HG03097 (cell line): ENCODE measurements around the gene COL9A3.

Experiments used
- ATAC-seq: cut with Tn5 transposase; IDR thresholded peaks from one replicate; pipeline ENCODE4 v1.9.1; 2021; ENCODE audit not compliant: unreplicated experiment, low FRiP score

The COL9A3 gene

DNA sequence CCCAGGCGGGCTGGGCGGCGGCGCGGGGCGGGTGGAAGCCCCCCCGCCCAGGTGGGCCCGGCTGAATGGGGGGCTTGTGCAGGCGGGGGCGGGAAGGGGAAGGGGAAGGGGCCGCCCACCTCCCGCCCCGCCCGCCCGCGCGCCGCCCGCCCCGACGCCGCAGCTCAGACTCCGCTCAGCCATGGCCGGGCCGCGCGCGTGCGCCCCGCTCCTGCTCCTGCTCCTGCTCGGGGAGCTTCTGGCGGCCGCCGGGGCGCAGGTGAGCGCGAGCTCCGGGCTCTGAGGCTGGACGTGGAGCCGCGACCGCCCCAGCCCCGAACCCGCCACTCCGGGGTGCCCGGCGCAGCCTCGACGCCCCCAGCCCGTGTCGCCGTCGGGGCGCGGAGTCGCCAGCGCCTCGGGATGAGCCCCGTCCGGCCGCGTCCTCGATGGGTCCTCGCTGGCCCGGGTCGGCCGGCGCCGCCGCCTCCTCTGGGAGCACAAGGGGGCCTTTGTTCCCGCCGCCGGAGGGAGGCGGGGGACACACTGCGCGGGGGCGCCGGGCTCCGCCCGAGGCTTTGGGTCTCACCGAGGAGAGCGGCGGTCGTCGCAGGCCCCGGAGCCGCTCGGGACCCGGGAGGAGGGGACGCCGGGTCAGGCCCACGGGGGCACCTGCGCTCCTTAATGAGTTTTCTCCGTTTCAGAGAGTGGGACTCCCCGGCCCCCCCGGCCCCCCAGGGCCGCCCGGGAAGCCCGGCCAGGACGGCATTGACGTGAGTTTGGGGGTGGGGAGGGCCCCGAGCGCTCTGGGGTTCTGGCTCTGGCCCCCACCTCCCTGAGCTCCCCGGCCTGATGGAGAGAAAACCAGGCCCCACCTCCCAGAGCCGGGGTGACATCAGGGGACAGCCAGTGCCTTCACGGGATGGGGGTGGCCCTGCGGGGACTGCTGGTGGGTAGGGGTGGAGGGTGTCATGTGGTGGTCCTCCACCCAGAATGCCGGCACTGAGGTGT is at the start of gene COL9A3:
COL9A3 (plus strand) TSS at position 167 of the 990 bp plus-strand sequence; CDS start at position 182, 15 bp downstream.
- no peak for ATAC-seq

DNA sequence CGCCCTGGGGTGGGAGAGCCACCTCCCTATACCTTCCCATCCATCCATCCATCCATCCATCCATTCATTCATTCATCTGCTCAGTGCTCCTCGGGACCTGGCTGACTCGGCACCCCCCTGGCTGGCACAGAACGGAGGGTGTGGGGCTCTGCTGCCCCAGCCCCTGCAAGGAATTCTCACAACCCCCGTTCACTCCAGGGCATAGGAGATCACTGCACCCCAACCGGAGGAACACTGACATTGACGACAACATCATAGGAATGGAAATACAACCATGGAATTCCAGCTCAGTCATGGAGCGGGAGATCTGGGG is 48.7 kb upstream of the COL9A3 start:
- no peak for ATAC-seq

DNA sequence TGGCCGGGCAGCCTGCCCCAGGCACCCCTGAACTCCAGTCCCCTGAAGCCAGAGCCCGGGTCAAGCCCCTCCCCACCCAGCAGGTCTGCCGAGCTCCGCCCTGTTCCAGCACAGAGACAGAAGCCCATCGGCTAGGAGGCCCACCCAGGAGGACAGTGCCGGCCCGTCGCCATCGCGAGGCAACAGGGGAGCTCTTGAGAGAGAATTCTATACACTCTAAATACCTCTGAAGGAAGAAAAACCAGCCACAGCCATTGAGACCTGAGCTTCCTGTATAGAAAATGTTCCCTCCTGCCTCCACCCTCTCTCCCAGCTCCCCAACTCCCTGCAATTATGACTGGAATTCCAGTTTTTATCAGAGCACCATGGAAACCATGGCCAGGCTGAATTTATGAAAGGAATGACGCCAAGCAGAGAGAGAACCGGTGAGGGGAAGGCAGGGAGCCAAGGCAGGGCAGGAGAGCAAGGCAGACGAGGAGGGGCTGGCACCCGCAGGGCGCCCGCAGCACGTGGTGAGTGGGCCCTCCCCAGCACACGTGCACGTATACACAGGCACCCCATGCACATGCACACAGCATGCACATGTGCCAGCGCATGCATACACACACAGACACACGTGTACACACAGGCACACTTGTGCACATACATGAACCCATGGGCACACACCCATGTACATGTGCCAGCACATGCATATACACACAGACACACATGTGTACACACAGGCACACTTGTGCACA is 48.1 kb upstream of the COL9A3 start:
- ATAC-seq = no peak

DNA sequence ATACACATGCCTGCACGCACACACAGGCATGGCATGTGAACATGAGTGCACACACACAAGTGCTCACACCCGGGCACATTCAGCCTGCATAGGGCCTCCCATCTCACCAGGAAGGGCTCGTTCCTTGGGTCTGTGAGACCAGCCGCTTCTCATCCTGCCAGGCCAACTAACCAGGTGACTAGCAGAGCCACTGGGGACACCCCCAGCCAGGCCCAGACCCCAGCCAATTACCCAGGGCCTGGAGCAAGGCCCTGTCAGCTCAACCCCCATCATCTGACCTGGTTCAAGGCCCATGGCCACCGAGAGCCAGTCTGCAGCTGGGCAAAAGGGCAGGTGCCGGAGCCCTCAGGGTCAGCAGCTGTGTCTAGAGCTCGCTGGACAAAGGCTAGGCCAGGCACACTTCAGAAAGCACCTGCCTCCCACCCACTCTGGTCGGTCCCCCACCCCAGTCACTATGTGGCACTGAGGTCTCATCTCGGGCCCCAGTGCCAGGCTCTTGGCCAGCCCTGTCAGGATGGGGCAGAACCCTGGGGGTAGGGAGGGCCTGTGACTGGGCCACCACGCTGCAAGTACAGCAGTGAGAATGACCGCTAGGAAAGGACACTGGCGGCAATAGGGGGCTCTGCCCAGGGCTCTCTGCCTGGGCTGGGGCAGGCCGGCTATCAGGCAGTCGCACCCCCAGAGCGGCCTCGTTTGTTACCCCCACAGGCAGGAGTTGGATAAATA is 47.3 kb upstream of the COL9A3 start:
- ATAC-seq = no peak

DNA sequence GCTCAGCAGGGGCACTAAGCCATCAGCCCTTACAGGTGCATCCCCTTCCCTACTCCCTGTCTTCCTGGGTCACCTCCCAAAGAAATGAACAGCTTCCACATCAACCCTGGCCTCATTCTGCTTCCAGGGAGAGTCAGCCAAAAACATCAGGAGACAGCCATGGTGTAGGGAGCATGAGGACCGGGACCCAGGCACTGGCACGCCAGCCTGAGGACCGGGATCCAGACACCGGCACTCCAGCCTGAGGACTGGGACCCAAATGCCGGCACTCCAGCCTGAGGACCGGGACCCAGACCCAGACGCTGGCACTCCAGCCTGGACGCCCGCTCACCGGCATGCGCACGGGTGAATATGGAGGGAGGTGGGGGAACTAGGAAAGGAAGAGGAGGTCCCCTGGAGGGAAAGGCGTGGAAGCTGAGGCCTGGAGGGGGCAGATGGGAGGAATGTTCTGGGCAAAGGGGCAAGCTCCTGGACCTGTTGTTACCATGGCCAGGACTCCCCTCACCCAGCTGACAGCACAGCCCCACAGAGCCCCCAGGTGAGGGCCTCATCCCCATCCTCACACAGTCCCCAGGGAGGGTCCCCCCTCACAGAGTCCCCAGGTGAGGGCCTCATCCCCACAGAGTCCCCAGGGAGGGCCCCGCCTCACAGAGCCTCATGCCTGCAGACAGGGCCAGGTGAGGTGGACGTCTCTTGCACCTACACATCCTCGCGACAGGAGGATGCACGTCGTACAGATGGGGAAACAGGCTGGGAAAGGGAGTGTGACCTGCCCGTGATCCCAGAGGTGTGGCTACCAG is 46.5 kb upstream of the COL9A3 start:
- no peak for ATAC-seq

DNA sequence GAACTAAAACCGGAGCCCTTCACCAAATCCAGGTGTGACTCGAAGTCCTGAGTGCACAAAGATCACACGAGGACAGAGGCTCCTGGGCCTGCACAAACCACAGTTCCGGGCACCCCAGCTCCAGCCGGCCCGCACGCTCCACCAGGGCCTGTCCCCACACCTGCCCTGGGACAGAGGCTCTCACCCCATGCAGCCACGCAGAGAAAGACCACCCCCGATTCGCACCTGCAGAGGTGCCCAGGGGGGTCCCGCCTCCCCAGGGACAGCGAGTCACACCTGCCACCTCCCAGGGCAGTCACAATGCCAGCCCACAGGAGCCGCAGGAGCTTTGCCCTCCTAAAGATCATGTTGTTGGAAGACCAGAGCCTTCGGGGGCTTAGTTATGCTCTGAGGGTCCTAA is 45.9 kb upstream of the COL9A3 start:
- ATAC-seq = no peak

DNA sequence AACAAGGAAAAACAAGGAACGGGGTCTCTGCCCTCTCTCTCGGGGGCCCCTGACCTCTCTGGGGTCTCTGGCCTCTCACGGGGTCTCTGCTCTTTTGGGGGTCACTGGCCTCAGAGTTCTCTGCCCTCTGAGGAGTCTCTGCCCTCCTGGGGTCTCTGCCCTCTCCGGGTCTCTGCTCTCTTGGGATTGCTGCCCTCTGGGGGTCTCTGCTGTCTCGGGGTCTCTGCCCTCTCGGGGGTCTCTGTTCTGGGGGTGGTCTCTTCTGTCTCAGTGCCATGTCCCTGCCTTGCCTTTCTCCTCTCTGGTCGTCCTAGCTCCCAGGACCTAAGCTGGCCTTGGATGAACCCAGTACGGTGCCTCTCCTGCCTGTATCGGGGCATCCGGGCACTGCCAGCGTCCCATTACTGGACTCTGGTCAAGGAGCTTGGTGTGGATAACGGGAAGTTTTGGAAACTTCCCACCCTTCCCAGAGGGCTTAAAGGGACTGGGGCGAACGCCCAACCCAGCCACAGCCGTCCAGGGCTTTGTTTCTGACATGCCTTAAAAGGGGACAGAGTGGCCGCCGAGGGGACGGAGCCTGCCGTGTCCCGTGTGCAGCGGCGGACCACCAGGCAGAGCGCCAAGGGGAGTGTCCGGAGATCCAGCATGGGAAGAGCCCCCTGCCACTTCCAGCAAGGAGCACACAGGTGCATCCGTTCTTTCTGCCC is 45.3 kb upstream of the COL9A3 start:
- no peak for ATAC-seq

DNA sequence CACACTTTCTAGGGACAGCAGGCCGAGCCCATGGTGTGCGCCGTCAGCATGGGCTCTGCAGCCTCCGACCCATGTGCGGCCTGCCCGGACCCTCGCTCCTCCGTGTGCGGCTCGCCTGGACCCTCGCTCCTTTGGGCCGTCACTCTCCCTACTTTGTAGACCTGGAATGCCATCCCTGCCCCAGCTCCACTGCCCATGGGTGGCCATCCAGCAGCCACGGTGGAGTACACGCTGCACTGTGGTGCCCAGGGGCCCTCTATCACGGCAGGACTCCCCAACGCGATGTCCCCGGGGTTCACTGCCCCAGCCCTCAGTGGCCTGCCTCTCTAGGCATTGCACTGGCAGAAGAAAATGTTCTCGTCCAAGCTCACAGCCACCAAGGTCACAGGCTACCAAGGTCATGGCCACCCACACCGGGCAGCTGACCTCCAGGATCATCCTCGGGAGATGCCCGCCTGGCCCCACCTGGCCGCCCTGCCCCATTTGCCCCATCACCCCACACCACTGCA is 44.7 kb upstream of the COL9A3 start:
- ATAC-seq = no peak

DNA sequence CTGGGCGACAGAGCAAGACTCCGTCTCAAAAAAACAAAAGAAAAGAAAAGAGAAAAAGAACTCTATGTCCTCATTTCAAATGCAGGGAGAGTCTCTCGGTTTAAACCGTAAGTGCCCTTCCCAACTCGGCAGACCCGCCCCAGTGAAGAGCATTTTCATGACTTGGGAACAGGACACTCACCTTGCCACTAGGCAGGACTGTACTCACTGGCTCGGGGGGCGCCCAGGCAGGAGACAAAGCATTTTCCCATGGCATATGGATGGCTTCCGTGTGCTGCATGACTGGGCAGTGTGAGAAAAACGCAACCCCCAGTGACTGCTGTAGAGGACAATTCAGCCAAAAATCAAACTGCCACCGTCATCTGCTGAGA is 44.2 kb upstream of the COL9A3 start:
- ATAC-seq = no peak

DNA sequence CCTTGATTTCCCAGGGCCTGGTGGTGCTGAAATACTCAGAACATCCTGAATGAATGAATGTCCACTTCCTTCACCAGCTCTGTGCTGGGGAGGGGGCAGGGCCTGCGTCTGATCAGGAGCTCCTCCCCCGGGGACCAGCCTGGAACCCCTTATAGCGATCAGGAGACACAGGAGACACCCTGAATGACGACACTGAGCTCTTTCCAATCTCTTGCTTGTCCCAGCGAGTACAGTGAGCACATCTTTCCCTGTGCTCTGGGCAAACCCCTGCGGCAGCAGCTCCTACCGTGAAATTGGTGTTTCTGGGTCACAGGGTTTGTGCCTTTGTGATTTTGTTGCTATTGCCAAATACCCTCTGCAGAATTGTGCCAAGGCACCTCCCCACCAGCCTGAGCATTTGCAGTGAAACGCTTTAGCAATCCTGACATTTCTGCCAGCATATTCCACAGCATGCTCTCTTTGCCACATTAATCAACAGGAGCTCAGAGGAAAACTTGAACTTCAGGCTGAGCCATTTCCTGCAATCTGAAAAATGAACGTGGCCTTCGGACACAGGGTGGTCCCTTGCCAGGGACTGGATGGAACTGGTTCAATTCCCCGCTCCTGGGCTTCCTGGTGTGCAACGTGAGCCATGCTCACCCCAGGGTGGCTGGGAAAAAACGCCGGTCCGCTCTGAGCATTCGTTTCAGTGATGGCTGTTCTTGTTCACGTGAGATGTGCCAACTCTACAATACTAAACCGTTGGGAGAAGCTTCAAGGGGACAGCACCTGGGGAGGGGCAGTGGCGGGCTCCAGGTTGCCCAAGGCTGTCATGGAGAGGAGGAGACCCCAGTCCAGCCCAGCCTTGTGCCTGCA is 43.6 kb upstream of the COL9A3 start:
- ATAC-seq = no peak

DNA sequence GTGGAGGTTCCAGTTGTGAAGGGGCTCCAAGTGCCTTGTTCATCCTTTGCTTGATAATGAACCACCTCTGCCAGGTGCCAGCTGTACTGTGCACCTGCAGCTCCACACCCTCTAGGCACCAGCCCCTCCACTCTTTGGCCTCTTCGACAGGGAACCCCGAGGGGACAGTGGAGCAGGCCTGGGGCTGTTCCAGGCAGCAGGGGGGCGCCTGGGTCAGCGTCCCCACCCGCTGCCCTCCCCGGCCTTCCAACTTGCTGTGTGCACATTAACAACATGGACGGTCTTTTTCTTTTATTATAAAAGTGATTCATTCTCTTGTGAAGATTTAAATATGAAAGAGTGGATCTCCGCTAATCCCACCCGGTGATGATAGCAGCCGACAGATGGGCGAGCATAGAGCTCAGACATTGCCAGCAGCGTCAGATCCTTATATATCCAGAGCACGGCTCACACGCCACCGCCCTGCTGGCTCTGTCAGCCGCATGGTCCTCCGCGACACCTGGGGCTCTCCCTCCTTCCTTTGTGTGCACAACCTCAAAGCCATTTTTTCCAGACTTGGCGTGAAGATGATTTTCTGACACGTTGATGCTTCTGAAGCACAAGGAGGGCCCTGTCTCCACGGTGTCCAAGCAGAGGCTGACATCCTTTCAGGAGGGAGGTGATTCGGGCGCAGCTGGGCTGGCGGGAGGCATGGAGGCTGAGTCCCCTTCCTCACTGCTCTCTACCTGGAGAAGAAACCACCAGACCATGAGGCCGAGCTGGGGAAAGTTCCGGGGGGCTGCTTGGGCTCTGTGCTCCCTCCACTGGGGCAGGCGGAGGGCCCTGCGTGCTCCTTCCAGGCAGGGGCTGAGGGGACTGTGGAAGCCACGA is 42.8 kb upstream of the COL9A3 start:
- no peak for ATAC-seq

DNA sequence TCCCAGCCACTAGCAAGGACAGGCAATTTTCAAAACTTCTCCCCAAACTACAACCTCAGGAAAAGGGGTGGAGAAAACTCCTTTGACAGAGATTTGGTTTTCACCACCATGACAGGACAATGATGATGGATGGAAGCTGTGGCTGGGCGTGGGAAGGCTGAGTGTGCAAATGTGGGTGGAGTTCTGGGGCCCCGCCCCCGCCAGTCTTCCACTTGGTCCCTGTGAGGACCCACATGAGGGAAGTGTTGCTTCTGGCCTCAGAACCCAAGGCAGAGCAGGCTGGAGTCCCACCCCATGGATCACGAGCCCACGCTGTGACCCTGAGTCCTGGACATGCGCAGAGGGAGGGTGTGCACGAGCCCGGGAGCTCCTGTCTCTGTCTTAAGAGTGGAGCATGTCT is 42.1 kb upstream of the COL9A3 start:
- no peak for ATAC-seq

DNA sequence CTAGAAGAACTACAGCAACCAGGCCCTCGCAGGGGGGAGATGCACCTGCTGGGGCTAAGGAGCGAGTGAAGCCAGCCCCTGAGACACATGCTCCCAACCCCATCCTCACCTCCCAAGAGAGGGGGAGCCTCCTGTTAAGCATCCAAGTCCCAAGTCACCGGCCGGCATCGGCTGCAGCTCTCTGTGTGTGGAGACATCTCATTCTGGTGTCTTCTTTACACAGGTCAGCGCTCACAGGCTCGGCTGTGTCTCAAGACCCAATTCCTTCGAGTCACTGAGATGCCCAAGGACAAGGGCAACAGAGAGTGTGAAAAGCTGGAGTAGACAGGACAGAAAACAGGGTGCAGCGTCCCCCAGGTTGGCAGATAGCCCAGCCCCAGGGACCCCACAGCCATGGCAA is 41.6 kb upstream of the COL9A3 start:
- ATAC-seq = no peak

DNA sequence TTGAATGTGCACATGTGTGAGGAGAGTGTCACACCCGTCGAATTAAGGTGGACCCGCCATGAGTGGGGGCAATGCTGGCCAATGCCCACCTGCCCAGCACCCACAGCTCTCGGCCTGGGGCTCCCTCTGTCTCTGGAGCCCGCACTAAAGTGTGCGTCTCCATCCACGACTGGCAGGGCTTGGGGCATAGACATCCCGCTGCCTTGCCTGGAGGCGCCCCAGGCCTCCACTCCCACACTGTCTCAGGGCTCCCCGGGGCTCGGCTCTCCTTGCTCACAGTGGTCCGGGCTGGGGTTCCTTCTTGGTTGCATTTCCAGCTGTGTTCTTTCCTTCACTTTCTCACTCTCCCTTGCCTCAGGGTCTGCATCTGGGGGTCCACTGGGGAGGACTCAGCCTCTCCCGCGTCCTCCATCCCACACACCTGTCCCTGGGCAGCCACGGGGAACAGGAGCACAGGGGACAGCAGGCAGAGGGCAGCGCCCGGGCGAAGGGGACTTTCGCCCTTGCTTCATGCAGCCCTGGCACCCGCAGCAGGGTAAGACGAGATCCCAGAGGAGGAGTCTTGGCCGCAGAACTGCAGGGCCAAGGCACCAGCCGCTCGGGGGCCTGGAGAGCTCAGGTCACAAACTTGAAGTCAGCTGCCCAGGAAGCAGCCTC is 40.7 kb upstream of the COL9A3 start:
- ATAC-seq = no peak

DNA sequence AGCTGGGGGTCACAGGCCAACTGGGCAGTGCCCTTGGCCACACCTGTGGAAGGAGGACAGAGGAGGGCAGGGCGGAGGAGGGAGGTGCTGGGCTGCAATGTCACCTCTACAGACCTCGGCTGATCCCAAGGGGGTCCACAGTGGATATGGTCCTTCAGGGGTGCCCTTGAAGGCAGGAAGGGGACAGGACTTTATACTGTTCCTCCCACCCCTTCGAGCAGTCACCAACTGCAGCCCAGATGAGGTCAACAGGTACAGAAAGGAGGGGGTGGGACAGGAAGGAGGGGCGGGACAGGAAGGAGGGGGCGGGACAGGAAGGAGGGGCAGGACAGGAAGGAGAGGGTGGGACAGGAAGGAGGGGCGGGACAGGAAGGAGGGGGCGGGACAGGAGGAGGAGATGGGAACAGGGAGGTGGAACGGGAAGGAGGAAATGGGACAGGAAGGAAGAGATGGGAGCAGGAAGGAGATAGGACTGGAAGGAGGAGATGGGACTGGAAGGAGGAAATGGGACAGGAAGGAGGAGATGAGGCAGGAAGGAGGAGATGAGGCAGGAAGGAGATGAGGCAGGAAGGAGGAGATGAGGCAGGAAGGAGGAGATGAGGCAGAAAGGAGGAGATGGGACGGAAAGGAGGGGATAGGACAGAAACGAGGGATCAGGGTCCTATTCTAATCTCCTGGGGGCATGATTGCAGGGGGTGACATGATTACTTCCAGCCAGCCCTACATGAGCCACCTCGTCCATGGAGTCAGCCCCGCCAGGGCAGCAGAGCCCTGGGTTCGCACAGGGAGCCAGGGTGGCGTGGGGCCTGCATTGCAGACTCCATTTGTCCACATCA is 39.9 kb upstream of the COL9A3 start:
- ATAC-seq = no peak

DNA sequence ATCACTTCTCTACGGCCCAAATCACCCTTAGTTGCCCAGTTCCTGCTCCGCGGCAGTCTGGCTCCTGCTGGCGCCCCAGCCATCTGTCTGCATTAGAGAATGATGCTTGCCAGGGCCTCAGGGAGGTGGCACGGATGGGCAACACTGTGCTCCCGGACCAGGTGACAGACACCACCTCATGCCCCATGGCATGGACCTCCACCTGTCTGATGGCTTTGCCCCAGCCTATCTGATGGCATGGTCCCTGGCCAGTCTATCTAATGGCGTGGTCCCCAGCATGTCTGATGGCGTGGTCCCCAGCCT is 39.4 kb upstream of the COL9A3 start:
- ATAC-seq = no peak

DNA sequence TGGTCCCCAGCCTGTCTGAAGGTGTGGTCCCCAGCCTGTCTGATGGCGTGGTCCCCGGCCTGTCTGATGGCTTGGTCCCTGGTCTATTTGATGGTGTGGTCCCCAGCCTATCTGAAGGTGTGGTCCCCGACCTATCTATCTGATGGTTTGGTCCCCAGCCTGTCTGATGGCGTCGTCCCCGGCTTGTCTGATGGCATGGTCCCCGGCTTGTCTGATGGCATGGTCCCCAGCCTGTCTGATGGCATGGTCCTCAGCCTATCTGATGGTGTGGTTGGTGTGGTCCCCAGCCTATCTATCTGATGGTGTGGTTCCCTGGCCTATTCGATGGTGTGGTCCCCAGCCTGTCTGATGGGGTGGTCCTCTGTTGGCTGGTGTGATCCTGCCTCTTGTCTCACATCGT is 38.8 kb upstream of the COL9A3 start:
- no peak for ATAC-seq
